Measurements from ENCODE around the gene SLC6A14. TPM values are rescaled to one million over a fixed set of nuclear protein-coding genes. Genes with fewer than 3 reads are reported as not detected.

Gene SLC6A14
- not detected in 2 replicates for total RNA-seq

GRCh38 chrX:116436358-116436816 lies at the start of gene SLC6A14:
TSS of gene SLC6A14 (plus strand) at chrX:116436606. CDS start at chrX:116436710, 104 bp downstream.
- no peak for DNase-seq (ENCODE audit: extremely low read depth, low read depth, low spot score)

GRCh38 chrX:116395752-116396151 lies 40.7 kb upstream of the SLC6A14 start:
- no peak for DNase-seq (ENCODE audit: extremely low read depth, low read depth, low spot score)

GRCh38 chrX:116399681-116400080 lies 36.7 kb upstream of the SLC6A14 start:
- DNase-seq (ENCODE audit: extremely low read depth, low read depth, low spot score) = no peak

- no peak for DNase-seq (ENCODE audit: extremely low read depth, low read depth, low spot score)
Measured at GRCh38 chrX:116409219-116409618, 27.2 kb upstream of the SLC6A14 start.

- DNase-seq (ENCODE audit: extremely low read depth, low read depth, low spot score) = no peak
Measured at GRCh38 chrX:116413273-116413672, 23.1 kb upstream of the SLC6A14 start.

- DNase-seq (ENCODE audit: extremely low read depth, low read depth, low spot score) = no peak
Measured at GRCh38 chrX:116417214-116417613, 19.2 kb upstream of the SLC6A14 start.

- DNase-seq (ENCODE audit: extremely low read depth, low read depth, low spot score) = no peak
Measured at GRCh38 chrX:116417968-116418367, 18.4 kb upstream of the SLC6A14 start.

GRCh38 chrX:116427978-116428377 lies 8.4 kb upstream of the SLC6A14 start:
- DNase-seq (ENCODE audit: extremely low read depth, low read depth, low spot score) = no peak

- DNase-seq (ENCODE audit: extremely low read depth, low read depth, low spot score) = no peak
Measured at GRCh38 chrX:116435597-116435996, 809 bp upstream of the SLC6A14 start.

GRCh38 chrX:116449156-116449555 lies 12.8 kb downstream of the SLC6A14 start:
- DNase-seq (ENCODE audit: extremely low read depth, low read depth, low spot score) = no peak

GRCh38 chrX:116462822-116463221 lies 26.4 kb downstream of the SLC6A14 start, which contains the start of gene CT83:
TSS of gene CT83 (minus strand) at chrX:116462976. CDS start at chrX:116462856, 120 bp downstream.
- no peak for DNase-seq (ENCODE audit: extremely low read depth, low read depth, low spot score)

- DNase-seq (ENCODE audit: extremely low read depth, low read depth, low spot score) = no peak
Measured at GRCh38 chrX:116480059-116480458, 43.7 kb downstream of the SLC6A14 start.

GRCh38 chrX:116490104-116490503 lies 53.7 kb downstream of the SLC6A14 start:
- DNase-seq (ENCODE audit: extremely low read depth, low read depth, low spot score) = no peak

- no peak for DNase-seq (ENCODE audit: extremely low read depth, low read depth, low spot score)
Measured at GRCh38 chrX:116493271-116493670, 56.9 kb downstream of the SLC6A14 start.

GRCh38 chrX:116499780-116500179 lies 63.4 kb downstream of the SLC6A14 start:
- no peak for DNase-seq (ENCODE audit: extremely low read depth, low read depth, low spot score)

Other genes starting within 250 kb of the SLC6A14 start
- not detected in 2 replicates for gene CT83, start 26.4 kb downstream of the SLC6A14 start, total RNA-seq